ENCODE measurements around the gene ATXN7L1.
"Not testable (repeated sequence)": the region's sequence is repeated elsewhere in the genome, so short reads cannot be mapped to it uniquely, and the experiment has no call there.

ATXN7L1 gene

DNA sequence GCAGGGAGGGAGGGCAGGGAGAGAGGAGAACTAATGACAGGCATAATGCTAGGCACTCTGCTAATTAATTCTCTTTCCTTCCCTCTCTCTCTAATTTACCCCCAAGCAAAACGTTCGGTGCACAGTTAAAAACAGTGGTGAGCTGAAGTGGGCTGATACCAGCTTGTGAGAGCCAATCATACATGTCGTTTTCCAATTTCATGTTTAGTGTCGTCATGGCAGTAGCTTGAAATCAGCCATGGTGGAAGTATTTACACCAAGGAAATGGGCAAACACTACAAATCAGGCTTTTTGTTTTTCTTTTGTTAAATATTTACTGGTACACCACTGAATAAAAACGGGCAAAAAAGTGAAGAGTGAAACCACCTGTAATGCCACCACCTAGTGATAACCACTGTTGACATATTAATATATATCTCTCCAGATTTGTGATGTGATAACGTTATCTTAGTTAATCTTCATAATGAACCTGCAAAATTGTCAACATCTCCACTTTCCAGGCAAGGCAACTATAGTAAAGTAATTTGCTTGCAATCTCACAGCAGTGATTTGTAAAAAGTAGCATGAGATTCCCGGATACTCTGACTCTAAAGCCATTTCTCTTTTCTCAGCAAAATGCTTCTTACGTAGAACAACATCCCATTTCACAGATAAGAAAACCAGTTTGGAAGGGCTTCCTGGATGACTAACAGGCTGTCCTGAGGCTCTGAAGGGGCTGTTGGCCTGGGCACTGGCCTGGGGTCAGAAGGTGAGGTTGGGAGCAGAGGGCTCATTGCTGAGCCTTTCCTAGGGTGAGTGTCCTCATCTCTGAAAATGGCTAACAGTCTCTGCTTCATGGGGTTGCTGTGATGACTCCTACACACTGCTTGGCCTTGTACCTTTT is 83.7 kb downstream of the ATXN7L1 start:
- no peaks in the 10 kb centered on the region for H3K9me3 Mint-ChIP-seq
- H3K36me3 Mint-ChIP-seq, result peaks cover 4% of the 10 kb centered on the region
- no peaks in the 10 kb centered on the region for H3K27me3 Mint-ChIP-seq
- H3K4me3 Mint-ChIP-seq, result no peak overlapping the region
- peaks cover 7% of the 10 kb centered on the region for H3K4me1 Mint-ChIP-seq
- H3K27ac Mint-ChIP-seq, result no peak overlapping the region

DNA sequence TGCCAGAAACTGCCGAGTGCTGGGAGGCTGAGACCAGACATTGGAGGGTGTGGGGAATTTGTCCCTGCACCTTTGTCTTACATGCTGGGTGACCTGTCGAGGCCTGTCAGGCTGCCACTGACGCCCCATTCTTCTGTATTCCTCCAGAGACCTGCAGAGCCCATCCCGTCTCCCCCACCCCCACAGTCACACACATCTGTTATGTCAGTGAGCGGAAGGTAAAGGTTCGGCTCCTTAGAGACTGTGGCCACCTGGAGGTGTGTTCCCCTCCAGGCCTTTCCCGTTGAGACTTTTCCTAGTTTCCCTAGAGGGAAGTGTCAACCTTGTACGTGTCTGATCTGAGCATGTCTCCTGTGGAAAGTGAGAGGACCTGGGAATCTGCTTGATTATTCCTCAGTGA is 84.5 kb downstream of the ATXN7L1 start:
- H3K27me3 Mint-ChIP-seq, result no peaks in the 10 kb centered on the region
- H3K4me1 Mint-ChIP-seq, result peaks cover 4% of the 10 kb centered on the region
- no peak overlapping the region for H3K27ac Mint-ChIP-seq
- no peaks in the 10 kb centered on the region for H3K9me3 Mint-ChIP-seq
- no peak overlapping the region for H3K4me3 Mint-ChIP-seq
- H3K36me3 Mint-ChIP-seq, result peaks cover 4% of the 10 kb centered on the region

DNA sequence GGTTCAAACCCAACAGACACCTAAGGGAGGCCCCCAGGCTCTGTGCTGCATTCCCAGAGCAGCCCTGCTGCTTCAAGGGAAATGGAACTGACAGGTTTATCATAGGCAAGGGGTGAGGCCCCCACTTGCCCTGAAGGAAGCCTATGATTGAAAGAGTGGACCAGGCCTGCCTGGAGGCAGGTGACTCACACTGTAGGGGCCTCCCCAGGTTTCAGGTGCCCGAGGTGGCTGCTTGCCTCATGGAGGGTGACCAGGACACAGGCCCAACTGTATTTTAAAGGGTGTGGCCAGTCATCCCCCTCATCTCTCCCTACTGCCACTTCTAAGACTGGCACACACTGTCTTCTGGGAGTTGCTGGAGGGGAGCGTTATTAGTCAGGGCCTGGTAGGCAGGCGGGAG is 85.4 kb downstream of the ATXN7L1 start:
- Mint-ChIP-seq H3K4me1 (no peaks in the 10 kb centered on the region), H3K27ac (no peak overlapping the region), H3K36me3 (peaks cover 4% of the 10 kb centered on the region), H3K27me3 (no peaks in the 10 kb centered on the region), H3K9me3 (no peaks in the 10 kb centered on the region), H3K4me3 (no peak overlapping the region)

GRCh38 chr7:105790452-105790851 is 85.9 kb downstream of the ATXN7L1 start:
- H3K9me3 Mint-ChIP-seq, H3K36me3 Mint-ChIP-seq, H3K27ac Mint-ChIP-seq, H3K27me3 Mint-ChIP-seq, H3K4me3 Mint-ChIP-seq, H3K4me1 Mint-ChIP-seq: not testable (repeated sequence)

DNA sequence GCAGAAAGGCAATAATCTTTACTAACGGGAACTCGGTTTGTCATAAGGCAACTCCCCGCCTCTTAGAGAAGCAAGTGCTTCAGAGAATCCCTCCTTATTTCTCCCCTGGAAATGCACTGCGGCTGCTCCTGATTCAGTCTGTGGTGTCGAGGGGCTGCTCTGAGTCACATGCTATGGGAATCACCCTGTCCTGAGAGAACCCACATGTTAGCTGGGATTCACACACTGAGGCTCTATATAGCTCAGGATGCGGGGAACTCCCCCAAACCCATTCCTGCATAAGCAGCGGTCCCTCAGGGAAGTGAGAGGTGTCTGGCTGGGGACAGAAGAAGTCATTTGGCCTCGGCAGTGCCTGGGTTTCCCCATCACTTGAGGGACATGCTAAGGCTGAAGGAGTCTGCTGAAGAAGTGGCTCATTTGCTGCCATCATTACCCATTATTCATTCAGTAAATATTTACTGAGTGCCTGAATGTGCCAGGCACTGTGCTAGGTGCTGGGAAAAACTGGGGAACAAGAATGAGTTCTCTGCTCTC is 87.5 kb downstream of the ATXN7L1 start:
- Mint-ChIP-seq H3K27ac (no peak overlapping the region), H3K4me1 (peaks cover 5% of the 10 kb centered on the region), H3K4me3 (no peak overlapping the region), H3K9me3 (no peaks in the 10 kb centered on the region), H3K27me3 (no peaks in the 10 kb centered on the region), H3K36me3 (peaks cover 7% of the 10 kb centered on the region)

- H3K9me3 Mint-ChIP-seq, result no peaks in the 10 kb centered on the region
- peaks cover 6% of the 10 kb centered on the region for H3K36me3 Mint-ChIP-seq
Observed at GRCh38 chr7:105788356-105788755, 88.0 kb downstream of the ATXN7L1 start.

GRCh38 chr7:105787793-105788192 is 88.6 kb downstream of the ATXN7L1 start:
- Mint-ChIP-seq H3K27me3 (no peaks in the 10 kb centered on the region), H3K36me3 (peaks cover 5% of the 10 kb centered on the region), H3K4me1 (peaks cover 7% of the 10 kb centered on the region), H3K27ac (no peak overlapping the region), H3K4me3 (no peak overlapping the region), H3K9me3 (no peaks in the 10 kb centered on the region)

More at GRCh38 chr7:105788356-105788755, 88.0 kb downstream of the ATXN7L1 start:
- Mint-ChIP-seq H3K27me3 (no peaks in the 10 kb centered on the region), H3K4me3 (no peak overlapping the region), H3K27ac (no peak overlapping the region), H3K4me1 (peaks cover 5% of the 10 kb centered on the region)

DNA sequence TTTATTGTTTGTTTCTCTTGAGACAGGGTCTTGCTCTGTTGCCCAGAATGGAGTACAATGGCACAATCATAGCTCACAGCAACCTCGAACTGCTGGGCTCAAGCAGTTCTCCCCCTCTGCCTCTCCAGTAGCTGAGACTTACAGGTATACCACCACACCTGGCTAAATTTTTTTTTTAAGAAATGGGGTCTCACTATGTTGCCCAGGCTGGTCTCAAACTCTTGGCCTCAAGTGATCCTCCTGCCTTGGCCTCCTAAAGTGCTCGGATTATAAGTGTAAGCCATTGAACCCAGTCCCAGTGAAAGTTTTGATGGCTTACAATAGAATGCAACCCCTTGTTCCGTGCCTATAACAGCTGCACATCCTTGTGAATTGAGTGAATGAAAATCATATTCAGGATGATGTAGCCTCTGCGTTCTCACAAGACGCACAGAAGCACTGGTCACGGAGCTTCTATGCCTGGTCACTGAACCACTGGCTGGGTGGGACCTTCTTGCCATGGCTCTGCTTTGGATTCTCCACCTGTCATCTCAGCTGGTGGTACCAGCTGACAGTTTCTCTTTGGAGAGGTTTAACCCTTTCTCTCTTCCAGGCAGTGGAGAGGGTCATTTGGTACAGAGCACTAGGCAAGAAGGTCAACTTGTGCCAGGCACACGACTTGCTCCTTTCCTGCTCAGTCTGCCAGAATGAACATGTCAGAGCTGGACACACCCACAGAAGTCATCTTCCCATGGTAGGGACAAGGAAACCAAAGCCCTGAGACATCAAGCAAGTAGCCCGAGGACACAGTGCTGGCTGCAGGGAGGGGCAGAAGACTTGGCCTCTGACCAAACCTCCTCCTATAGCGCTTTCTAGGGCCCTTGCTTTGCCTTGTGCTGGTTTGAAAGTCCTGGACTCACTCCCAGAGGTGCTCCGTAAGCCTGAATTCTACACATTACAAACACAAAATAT is 89.6 kb downstream of the ATXN7L1 start:
- Mint-ChIP-seq H3K27me3 (no peaks in the 10 kb centered on the region), H3K36me3 (peaks cover 3% of the 10 kb centered on the region), H3K27ac (no peak overlapping the region), H3K4me1 (peaks cover 15% of the 10 kb centered on the region), H3K4me3 (no peak overlapping the region), H3K9me3 (no peaks in the 10 kb centered on the region)

DNA sequence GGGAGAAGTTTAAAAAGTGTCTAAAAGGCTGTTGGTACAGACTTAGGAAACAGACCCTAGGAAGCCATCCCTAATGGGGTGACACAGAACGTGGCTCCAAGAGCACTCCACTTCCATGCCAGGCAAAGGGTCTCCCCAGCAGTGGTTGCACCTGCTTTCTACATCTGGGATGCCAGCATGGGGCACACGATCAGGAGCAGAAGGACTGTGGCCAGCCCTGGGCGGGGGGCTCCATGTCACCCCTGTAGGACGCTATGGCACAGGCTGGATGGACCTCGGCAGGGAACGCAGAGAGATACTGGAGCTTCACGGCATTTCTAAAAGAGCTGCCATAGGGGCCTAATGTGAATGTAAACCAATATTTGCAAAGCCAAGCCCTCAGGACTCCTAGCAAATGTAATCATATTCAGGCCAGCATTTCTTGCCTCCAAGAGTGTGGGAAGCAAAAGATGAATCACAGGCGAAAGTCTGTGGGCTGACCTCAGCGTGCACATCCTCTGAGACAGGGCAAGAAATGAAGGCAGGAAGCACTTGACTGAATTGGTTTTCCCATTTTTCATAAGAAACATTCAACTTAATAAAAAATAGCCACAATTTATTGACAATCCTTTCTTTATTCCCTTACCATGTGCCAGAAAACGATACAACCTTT is 93.9 kb downstream of the ATXN7L1 start:
- peaks cover 10% of the 10 kb centered on the region for H3K36me3 Mint-ChIP-seq
- H3K4me1 Mint-ChIP-seq, result peaks cover 21% of the 10 kb centered on the region
- peak overlapping the region; percentile 33 for H3K4me3 Mint-ChIP-seq
- no peaks in the 10 kb centered on the region for H3K27me3 Mint-ChIP-seq
- no peak overlapping the region for H3K27ac Mint-ChIP-seq
- H3K9me3 Mint-ChIP-seq, result no peaks in the 10 kb centered on the region

DNA sequence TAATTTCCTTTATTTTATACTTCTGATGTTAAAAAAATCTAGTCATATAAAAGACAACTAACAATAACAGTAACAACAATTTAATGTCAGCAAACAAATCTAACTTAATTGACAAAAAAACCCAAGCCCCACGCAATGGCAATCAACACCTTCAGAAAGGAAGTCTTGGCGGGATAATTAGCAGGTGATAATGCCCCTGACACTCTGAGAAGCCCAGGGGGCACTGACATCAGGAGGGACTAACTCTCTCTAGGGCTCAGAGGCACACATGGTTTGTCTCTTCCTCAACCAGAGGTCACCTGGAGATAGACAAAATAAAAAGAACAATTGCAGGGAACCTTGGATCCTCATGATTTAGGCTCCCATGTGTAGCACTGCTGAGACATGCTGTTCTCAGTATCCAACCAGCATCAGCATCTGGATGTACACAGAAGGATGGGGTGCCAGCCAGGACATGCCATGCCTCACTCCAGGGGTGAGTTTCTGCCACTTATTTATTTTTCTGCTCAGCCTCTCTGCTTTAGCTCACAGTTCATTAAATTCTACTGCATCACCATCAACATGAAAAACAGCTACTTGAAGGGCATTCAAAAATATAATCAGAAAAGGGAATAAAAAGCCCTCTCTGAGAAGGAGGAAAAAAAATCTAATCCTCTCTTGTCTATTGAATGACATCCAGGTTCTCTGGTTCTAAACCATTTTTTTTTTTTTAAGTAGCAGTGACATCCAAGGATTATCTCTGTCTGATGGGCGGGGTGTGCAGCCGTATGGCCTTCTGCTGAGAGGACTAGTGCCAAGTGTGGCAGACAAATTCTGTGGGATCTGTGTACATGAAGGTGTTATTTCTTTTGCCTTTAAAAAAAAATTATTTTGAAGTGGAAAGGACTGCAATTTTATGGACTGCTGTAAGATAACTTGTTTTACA is 96.3 kb downstream of the ATXN7L1 start:
- Mint-ChIP-seq H3K9me3 (no peaks in the 10 kb centered on the region), H3K27me3 (no peaks in the 10 kb centered on the region), H3K27ac (no peak overlapping the region), H3K36me3 (peaks cover 13% of the 10 kb centered on the region), H3K4me3 (no peak overlapping the region), H3K4me1 (peaks cover 21% of the 10 kb centered on the region)

DNA sequence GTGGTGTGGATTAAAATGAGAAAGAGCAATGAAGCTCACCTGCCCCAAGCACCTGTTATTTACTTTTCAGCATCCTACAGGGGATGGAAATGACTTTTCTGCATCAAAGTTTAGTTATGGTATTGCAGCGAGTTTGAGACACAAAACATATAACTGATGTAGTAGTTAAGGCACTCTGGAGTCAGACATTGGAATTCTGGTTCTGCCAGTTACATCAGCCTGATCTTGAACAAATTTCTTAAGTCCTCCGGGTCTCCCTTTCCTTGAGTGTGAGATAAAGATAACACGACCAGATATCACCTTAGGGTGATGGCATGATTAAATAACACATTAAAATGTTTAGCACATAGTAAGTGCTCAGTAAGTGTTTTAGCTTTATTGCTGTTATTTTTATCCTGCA is 97.4 kb downstream of the ATXN7L1 start:
- Mint-ChIP-seq H3K9me3 (no peaks in the 10 kb centered on the region), H3K27ac (no peak overlapping the region), H3K4me3 (no peak overlapping the region), H3K27me3 (no peaks in the 10 kb centered on the region), H3K4me1 (peaks cover 16% of the 10 kb centered on the region), H3K36me3 (peaks cover 10% of the 10 kb centered on the region)

DNA sequence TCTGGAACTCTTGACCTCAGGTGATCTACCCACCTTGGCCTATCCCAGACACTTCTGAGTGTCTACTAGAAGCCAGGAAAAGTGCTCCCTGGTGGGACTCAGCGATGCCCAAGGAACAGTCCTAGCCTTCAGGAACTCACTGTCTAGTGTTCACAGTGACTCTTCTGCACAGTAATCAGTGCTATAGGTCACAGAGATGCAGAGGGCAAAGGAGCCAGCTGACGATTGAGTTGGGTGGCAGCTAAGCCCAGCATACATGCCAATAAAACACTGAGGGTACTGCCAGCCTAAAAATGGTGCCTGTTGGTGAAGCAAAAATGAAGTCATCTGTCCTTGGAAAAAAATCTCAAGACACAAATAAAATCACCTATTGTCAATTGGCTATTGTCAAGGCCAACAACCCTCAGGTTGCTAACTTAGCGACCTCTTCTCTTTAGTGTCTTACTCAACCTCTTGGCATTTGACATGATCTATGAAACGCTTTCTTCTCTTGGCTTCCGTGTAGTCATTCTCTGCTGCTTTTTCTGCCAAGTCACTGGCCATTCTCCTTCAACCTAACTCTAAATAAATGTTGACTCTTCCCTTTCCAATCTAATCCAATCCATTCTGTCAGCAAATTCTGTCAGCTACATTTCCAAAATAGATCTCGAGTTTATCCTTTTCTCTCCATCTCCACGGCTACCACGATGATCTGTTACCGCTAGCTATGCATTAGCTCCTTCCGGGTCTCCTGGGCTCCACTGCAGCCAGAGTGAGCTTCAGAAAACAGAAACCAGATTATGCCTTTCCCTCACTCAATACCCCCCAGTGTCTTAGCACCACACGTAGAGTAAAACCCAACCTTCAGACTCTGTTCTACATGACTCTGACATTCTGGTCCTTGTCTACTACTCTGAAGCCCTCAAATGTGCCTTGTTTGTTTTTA is 99.2 kb downstream of the ATXN7L1 start:
- H3K4me3 Mint-ChIP-seq, result no peak overlapping the region
- H3K9me3 Mint-ChIP-seq, result no peaks in the 10 kb centered on the region
- peaks cover 10% of the 10 kb centered on the region for H3K36me3 Mint-ChIP-seq
- H3K27me3 Mint-ChIP-seq, result no peaks in the 10 kb centered on the region
- peaks cover 8% of the 10 kb centered on the region for H3K4me1 Mint-ChIP-seq
- H3K27ac Mint-ChIP-seq, result no peak overlapping the region

- peaks cover 3% of the 10 kb centered on the region for H3K4me1 Mint-ChIP-seq
- H3K4me3 Mint-ChIP-seq, result no peak overlapping the region
- H3K36me3 Mint-ChIP-seq, result peaks cover 10% of the 10 kb centered on the region
- no peaks in the 10 kb centered on the region for H3K27me3 Mint-ChIP-seq
- no peak overlapping the region for H3K27ac Mint-ChIP-seq
- no peaks in the 10 kb centered on the region for H3K9me3 Mint-ChIP-seq
Observed at GRCh38 chr7:105776068-105776790, 100.2 kb downstream of the ATXN7L1 start.

All from activated naive CD4-positive, alpha-beta T cell treated with anti-CD3 and anti-CD28 coated beads, Interleukin-2, amount 50 U/mL, for 24 hours (primary cell).